Natural killer cell treated with Interleukin-12 subunit alpha and Interleukin-12 subunit beta and Interleukin-15 and Interleukin-18, amount 100 ng/mL, for 72 hours (primary cell): ENCODE data around the gene SLC25A38. TPM values are rescaled to one million over a fixed set of nuclear protein-coding genes. Genes with fewer than 3 reads are reported as not detected.
"Not testable (repeated sequence)": the region's sequence is repeated elsewhere in the genome, so short reads cannot be mapped to it uniquely, and the experiment has no call there.

Source experiments
- ATAC-seq, 2 donors: fragments of 150-1000 bp; cut with Tn5 transposase in 1 of 2; sonication (Bioruptor Pico), chemical (Tn5 transposase) in 1 of 2; 2 replicates each; pipeline ENCODE4 v1.10.0; 2021
- DNase-seq: peaks from one replicate; pipeline ENCODE4 v3.0.0; 2022; ENCODE audit warnings: low spot score
- H3K27ac Mint-ChIP-seq, 2 donors: 1 replicate in 1 of 2; 2 replicates in 1 of 2; pipeline ENCODE4 v1.8.0; 2022; ENCODE audit warnings: mixed read lengths in 2 of 2, mild to moderate bottlenecking in 1 of 2, moderate library complexity in 1 of 2
- H3K27me3 Mint-ChIP-seq, 2 donors: 1 replicate in 1 of 2; 2 replicates in 1 of 2; pipeline ENCODE4 v1.8.0; 2022; ENCODE audit warnings: mixed read lengths in 2 of 2
- H3K36me3 Mint-ChIP-seq: one replicate; pipeline ENCODE4 v1.8.0; 2022; ENCODE audit warnings: mixed read lengths
- H3K4me1 Mint-ChIP-seq, 2 donors: 1 replicate in 1 of 2; 2 replicates in 1 of 2; pipeline ENCODE4 v1.8.0; 2022; ENCODE audit warnings: low read depth in 2 of 2, mixed read lengths in 2 of 2, mild to moderate bottlenecking in 1 of 2
- H3K4me3 Mint-ChIP-seq: one replicate; pipeline ENCODE4 v1.8.0; 2022; ENCODE audit warnings: mixed read lengths
- H3K9me3 Mint-ChIP-seq: 2 replicates; pipeline ENCODE4 v1.8.0; 2022; ENCODE audit warnings: mixed read lengths
- total RNA-seq, 2 donors: library from RNA; stranded (reverse); gene quantifications; one replicate each; pipeline ENCODE4 v1.2.3, GENCODE V29; 2022

SLC25A38 gene
- total RNA-seq, 2 donors from 2014 or later, result 42.1 to 44.5 TPM

- ATAC-seq, result peak; percentile 95 to 98
- DNase-seq, result peak; percentile 97
- Mint-ChIP-seq H3K27me3 (no peaks in the 10 kb centered on the region), H3K9me3 (no peaks in the 10 kb centered on the region), H3K36me3 (peaks cover 28% of the 10 kb centered on the region), H3K4me3 (peak within 1 kb of the TSS; percentile 87), H3K27ac (peak within 1 kb of the TSS; percentile 94 to 97), H3K4me1 (peaks cover 35 to 46% of the 10 kb centered on the region in 2 donors)
Measured at GRCh38 chr3:39406368-39407258, 23.4 kb downstream of the SLC25A38 start, which contains the start of gene RPSA. RPSA (plus strand) TSS chr3:39406720; CDS start chr3:39407654, 934 bp downstream.

- DNase-seq, result no peak
- no peaks in the 10 kb centered on the region for H3K27me3 Mint-ChIP-seq
- peak overlapping the region; percentile 94 to 97 for H3K27ac Mint-ChIP-seq
- ATAC-seq, result no peak
- H3K36me3 Mint-ChIP-seq, result peaks cover 30% of the 10 kb centered on the region
- H3K4me3 Mint-ChIP-seq, result peak overlapping the region; percentile 87
- H3K4me1 Mint-ChIP-seq, result peaks cover 35 to 48% of the 10 kb centered on the region in 2 donors
- no peaks in the 10 kb centered on the region for H3K9me3 Mint-ChIP-seq
Measured at GRCh38 chr3:39407259-39407629, 24.1 kb downstream of the SLC25A38 start.

GRCh38 chr3:39407773-39408492 is 24.8 kb downstream of the SLC25A38 start:
- H3K4me1 Mint-ChIP-seq, result peaks cover 40 to 53% of the 10 kb centered on the region in 2 donors
- ATAC-seq (no peak), DNase-seq (no peak)
- no peaks in the 10 kb centered on the region for H3K9me3 Mint-ChIP-seq
- peaks cover 37% of the 10 kb centered on the region for H3K36me3 Mint-ChIP-seq
- H3K27me3 Mint-ChIP-seq, result no peaks in the 10 kb centered on the region
- peak overlapping the region; percentile 94 to 97 for H3K27ac Mint-ChIP-seq
- peak overlapping the region; percentile 87 for H3K4me3 Mint-ChIP-seq

- Mint-ChIP-seq H3K36me3 (peaks cover 37% of the 10 kb centered on the region), H3K27me3 (no peaks in the 10 kb centered on the region), H3K4me3 (peak overlapping the region; percentile 87), H3K9me3 (no peaks in the 10 kb centered on the region), H3K27ac (peak overlapping the region; percentile 94 to 97), H3K4me1 (peaks cover 40 to 54% of the 10 kb centered on the region in 2 donors)
- ATAC-seq, result no peak
- peak; percentile 23 for DNase-seq
Measured at GRCh38 chr3:39408493-39409372, 25.6 kb downstream of the SLC25A38 start.

GRCh38 chr3:39409514-39410136 is 26.5 kb downstream of the SLC25A38 start:
- Mint-ChIP-seq H3K4me1 (peaks cover 41 to 54% of the 10 kb centered on the region in 2 donors), H3K36me3 (peaks cover 39% of the 10 kb centered on the region), H3K27ac (peak overlapping the region; percentile 54 to 97), H3K4me3 (peak overlapping the region; percentile 87), H3K9me3 (no peaks in the 10 kb centered on the region), H3K27me3 (no peaks in the 10 kb centered on the region)
- ATAC-seq, result no peak
- DNase-seq, result peak; percentile 12

GRCh38 chr3:39410893-39411292 is 27.7 kb downstream of the SLC25A38 start:
- Mint-ChIP-seq H3K36me3 (peaks cover 43% of the 10 kb centered on the region), H3K27me3 (no peaks in the 10 kb centered on the region), H3K4me1 (peaks cover 44 to 54% of the 10 kb centered on the region in 2 donors), H3K27ac (peak overlapping the region; percentile 68 to 97), H3K4me3 (no peak overlapping the region), H3K9me3 (no peaks in the 10 kb centered on the region)
- ATAC-seq, result no peak
- DNase-seq, result no peak

GRCh38 chr3:39412668-39413260 is 29.6 kb downstream of the SLC25A38 start:
- Mint-ChIP-seq H3K4me1 (peaks cover 34 to 39% of the 10 kb centered on the region in 2 donors), H3K4me3 (no peak overlapping the region), H3K27me3 (peaks cover 0 to under 1% of the 10 kb centered on the region in 2 donors), H3K27ac (peak overlapping the region in 1 of 2 donors; percentile 97), H3K36me3 (peaks cover 35% of the 10 kb centered on the region), H3K9me3 (no peaks in the 10 kb centered on the region)
- DNase-seq (peak; percentile 38), ATAC-seq (no peak)

GRCh38 chr3:39413691-39414420 is 30.7 kb downstream of the SLC25A38 start:
- H3K4me1 Mint-ChIP-seq, result peaks cover 31 to 32% of the 10 kb centered on the region in 2 donors
- H3K27ac Mint-ChIP-seq, result no peak overlapping the region
- peaks cover 0 to 4% of the 10 kb centered on the region in 2 donors for H3K27me3 Mint-ChIP-seq
- H3K36me3 Mint-ChIP-seq, result peaks cover 29% of the 10 kb centered on the region
- no peak overlapping the region for H3K4me3 Mint-ChIP-seq
- no peak for ATAC-seq
- no peak for DNase-seq
- no peaks in the 10 kb centered on the region for H3K9me3 Mint-ChIP-seq

GRCh38 chr3:39414421-39414907 is 31.3 kb downstream of the SLC25A38 start:
- ATAC-seq, result peak in 1 of 2 donors; percentile 25
- H3K27me3 Mint-ChIP-seq, result peaks cover 0 to 4% of the 10 kb centered on the region in 2 donors
- no peaks in the 10 kb centered on the region for H3K9me3 Mint-ChIP-seq
- DNase-seq, result no peak
- H3K27ac Mint-ChIP-seq, result peak overlapping the region in 1 of 2 donors; percentile 34
- H3K4me3 Mint-ChIP-seq, result no peak overlapping the region
- H3K36me3 Mint-ChIP-seq, result peaks cover 29% of the 10 kb centered on the region
- peaks cover 27 to 29% of the 10 kb centered on the region in 2 donors for H3K4me1 Mint-ChIP-seq

GRCh38 chr3:39415302-39415701 is 32.1 kb downstream of the SLC25A38 start:
- DNase-seq, ATAC-seq, H3K9me3 Mint-ChIP-seq, H3K27me3 Mint-ChIP-seq, H3K4me3 Mint-ChIP-seq: not testable (repeated sequence)
- Mint-ChIP-seq H3K4me1 (peaks cover 18 to 24% of the 10 kb centered on the region in 2 donors), H3K36me3 (peaks cover 26% of the 10 kb centered on the region), H3K27ac (peak overlapping the region in 1 of 2 donors; percentile 34)

- peak overlapping the region in 1 of 2 donors; percentile 34 for H3K27ac Mint-ChIP-seq
- H3K4me3 Mint-ChIP-seq, result no peak overlapping the region
- H3K9me3 Mint-ChIP-seq, result no peaks in the 10 kb centered on the region
- peaks cover 21% of the 10 kb centered on the region for H3K36me3 Mint-ChIP-seq
- no peak for DNase-seq
- peak; percentile 52 to 66 for ATAC-seq
- peaks cover 14 to 20% of the 10 kb centered on the region in 2 donors for H3K4me1 Mint-ChIP-seq
- peaks cover 0 to 4% of the 10 kb centered on the region in 2 donors for H3K27me3 Mint-ChIP-seq
Measured at GRCh38 chr3:39415983-39416382, 32.8 kb downstream of the SLC25A38 start.

GRCh38 chr3:39416998-39417397 is 33.8 kb downstream of the SLC25A38 start:
- peaks cover 14% of the 10 kb centered on the region for H3K36me3 Mint-ChIP-seq
- H3K4me1 Mint-ChIP-seq, result peaks cover 6 to 13% of the 10 kb centered on the region in 2 donors
- DNase-seq, H3K27me3 Mint-ChIP-seq, H3K4me3 Mint-ChIP-seq, H3K27ac Mint-ChIP-seq, H3K9me3 Mint-ChIP-seq, ATAC-seq: not testable (repeated sequence)
